ENCODE data around the gene HMCN1.

HMCN1 gene

DNA sequence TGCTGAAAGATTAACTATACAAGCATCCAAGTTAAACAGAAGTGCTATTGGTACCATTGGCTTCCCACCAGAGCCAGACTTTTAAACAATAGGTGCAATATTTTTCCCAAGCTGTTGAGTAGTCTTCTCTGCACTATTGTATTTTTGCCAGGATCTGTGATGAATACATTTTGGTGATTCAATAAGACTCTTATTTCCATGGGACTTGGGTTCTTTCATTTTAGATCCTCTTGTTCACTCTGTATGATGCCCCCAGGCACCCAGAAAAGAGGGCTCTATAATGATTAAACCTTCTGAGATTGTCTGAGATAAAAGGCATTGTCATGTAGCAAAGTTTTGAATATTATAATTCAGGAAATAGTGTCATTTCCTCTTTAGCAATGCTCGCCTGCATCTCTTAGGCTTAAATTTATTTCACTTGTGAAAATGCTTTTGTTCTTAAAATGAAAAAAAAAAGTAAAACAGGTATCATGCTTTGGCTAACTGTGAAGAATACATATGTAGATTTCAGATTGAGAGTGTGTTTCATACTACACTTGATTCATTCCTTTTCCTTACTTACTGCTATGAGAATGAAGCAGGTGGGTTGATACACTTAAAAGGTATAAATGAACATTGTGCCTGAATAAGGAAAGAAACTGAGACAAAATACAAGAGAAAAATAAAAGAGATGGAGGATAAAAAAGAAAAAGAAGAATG lies 275.0 kb downstream of the HMCN1 start:
- no peak for DNase-seq (ENCODE audit: low read depth in 1 of 2, low spot score in 1 of 2)

DNA sequence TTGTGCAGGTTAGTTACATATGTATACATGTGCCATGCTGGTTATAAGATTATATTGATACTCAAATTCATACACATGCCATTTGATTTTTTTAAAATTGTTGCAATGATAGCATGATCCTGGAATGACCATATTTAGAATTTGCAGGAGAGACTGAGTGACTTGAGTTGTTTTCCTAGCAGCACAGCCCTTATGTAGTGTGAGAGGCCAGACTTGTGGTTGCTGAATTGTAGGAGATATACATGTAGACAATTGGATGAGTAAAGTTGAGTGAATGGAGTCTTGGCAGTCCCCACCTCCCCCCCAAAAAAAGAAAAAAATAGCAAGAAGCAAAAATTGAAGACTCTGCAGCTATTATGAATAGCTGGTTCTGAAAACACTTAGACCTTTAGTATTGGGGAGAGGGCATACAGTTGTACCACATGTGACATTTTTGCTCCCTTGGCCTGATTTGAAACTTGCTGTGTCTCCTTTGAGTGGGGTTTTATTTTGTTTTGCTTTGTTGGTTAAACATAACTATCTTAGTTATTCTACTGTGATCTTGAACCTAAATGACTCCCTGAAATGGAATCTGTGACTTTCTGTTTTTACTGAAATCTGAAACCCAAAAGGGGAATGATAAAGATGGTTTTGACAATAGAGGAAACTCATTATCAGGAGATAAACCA lies 280.3 kb downstream of the HMCN1 start:
- DNase-seq (ENCODE audit: low read depth in 1 of 2, low spot score in 1 of 2), result no peak

DNA sequence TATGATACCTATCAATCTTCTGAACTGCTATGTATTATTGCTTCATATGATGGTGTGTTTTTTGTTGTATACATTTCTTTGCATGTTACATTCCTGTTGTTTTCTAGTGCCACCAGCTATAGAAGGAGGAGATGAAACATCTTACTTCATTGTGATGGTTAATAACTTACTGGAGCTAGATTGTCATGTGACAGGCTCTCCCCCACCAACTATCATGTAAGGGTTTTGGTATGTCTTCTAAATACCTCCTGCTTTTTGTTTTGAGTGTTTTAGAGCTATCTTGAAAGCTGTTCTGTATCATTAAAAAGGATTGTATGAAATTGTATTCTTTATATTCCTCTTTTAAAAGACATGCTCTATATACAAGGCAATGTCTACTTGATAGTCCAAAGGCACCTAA lies 282.7 kb downstream of the HMCN1 start:
- DNase-seq (ENCODE audit: low read depth in 1 of 2, low spot score in 1 of 2), result no peak

DNA sequence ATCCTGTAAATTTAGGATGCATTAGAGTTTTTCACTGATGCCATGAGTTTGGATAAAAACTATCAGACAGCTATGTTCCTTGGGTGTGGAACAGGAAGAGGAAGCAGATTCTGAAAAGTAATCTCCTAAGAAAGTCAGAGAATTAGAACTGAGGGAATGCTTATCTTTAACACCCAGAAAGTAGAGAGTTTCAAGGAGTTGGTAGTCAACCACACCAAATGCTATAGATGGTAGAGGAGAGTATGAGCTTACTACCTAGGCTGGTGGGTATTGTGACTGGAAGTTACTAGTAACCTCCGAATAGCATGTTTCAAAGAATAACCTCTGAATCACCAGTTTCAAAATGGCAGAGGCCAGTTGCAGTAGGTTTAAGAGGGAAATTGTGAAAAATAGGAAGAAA lies 288.0 kb downstream of the HMCN1 start:
- DNase-seq (ENCODE audit: low read depth in 1 of 2, low spot score in 1 of 2), result no peak

DNA sequence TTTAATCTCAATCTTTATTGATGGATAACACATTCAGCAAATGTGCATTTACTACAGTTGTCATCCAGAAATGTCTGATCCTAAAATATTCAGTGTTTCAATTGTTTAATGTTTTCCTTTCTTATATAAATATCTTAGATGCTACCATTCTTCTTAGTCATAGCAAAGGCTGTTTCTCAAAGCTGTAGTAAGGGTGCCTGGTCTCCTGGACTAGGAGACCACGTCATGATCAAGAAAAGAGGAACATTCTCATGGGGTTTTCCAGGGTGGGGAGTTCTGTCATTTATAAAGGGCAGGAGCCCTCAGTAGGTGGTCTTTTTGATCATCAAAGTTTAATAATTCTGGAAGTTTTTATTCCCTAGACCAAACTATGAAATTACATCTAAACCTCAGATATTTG lies 292.8 kb downstream of the HMCN1 start:
- no peak for DNase-seq (ENCODE audit: low read depth in 1 of 2, low spot score in 1 of 2)

DNA sequence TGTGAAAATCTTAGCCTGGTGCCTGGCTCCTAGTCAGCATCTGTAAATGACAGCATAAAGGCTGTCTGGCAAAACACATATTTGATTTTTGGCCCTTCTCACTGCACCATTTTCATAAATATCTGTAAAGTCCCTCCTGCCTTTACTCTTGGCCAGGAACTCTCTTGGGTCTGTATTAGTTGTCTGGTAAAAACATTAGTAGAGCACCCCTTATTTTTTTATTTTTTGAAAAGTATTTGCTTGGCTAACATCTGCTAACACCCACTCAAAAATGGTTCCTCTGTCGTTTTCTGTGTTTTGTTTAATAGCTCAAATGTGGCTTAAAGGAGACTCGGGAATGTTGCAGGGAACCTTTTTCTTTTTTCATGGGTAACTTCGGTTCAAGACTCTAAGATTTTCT lies 293.4 kb downstream of the HMCN1 start:
- no peak for DNase-seq (ENCODE audit: low read depth in 1 of 2, low spot score in 1 of 2)

DNA sequence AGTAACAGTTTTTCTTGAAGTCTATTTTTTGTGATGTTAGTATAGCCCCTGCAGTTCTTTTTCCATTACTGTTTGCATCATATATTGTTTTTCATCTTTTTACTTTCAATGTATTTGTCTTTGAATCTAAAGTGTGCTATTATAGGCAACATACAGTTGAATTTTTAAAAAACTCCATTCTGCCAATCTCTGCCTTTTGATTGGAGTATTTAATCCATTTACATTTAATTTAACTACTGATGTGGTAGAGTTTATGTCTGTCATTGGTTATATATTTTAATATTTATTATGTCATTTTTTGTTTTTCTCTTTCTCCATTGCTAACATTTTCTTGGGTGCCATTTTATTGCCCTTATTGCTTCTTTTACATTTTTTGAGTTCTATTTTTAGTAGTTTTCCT lies 296.3 kb downstream of the HMCN1 start:
- no peak for DNase-seq (ENCODE audit: low read depth in 1 of 2, low spot score in 1 of 2)

DNA sequence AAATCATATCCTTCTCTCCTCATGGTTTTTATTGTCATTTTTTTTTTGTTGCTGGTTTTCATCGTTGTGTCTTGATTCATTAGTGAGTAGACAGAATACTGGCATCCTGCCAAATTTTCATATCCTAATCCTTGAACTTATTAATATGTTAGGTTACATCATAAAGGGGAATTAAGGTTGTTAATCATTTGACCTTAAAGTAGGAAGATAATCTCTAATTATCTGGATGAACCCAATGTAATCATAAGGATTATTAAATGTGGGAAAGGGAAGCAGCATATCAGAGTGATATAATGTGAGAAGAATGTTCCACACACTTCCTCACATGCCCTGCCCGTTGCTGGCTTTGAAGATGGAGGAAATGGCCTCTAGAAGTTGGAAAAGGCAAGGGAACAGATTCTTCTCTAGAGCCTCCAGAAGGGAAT lies 299.7 kb downstream of the HMCN1 start:
- DNase-seq (ENCODE audit: low read depth in 1 of 2, low spot score in 1 of 2), result no peak

DNA sequence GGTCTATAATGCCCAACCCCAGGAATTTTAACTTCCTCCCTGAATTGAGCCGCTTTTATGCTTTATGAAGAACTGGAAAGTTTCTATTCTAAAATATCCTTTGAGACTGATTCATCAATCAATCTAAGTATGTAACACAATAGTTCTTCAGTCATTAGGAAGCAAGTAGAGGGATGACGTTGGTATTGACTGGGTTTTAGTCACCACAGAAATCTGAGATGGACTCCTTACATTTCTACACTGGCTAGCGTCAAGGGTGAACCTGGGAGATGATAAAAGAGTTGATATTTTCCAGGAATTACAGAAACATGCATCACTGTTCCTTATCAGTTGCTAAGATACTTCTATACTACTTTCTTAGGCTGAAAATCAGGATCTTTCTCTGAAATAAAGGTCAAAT lies 308.0 kb downstream of the HMCN1 start:
- DNase-seq (ENCODE audit: low read depth in 1 of 2, low spot score in 1 of 2), result no peak

DNA sequence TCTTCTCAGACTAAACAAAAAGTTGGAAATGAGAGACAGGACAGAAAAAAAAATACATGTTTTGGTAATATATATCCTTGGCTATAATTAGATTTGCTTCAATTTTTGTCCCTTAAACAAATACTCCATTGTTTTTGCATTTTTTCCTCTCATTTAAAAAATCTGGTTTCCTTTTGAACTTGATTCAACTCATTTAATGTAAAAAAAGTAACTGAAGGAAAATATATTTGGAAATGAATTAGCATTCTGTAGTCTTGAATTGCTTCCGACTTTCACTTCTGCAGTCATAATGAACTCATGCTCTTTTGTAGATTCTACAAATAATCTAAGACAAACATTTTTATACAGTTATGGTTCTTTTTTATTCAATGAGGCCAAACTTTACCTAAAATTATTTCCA lies 309.1 kb downstream of the HMCN1 start:
- no peak for DNase-seq (ENCODE audit: low read depth in 1 of 2, low spot score in 1 of 2)

DNA sequence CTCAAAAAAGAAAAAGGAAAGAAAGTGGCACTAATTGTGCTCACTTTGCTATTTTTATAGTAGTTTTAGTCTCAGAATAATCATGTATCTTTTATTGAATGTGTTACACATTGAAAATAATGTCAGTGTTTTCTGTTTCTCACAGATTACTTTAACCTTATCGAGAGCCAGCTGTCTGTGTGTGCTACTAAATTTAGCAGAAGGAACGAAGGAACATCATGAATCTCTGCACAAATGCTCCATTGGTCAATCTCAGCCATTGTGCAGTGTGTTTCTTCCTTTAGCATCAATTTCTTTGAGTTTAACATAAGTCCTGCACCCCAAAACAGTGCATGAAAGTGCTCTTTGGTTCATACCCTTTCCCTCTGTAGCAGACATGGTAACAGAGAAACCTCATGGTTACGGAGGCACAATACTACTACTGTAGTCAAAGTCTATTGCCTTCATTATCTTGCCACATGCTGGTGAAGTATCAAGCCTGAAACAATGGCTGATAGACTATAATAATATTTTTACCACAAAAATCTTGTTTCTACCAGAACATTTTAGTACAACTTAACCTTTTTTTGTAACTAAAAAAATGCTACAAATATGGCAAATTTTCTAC lies 310.0 kb downstream of the HMCN1 start:
- no peak for DNase-seq (ENCODE audit: low read depth in 1 of 2, low spot score in 1 of 2)

DNA sequence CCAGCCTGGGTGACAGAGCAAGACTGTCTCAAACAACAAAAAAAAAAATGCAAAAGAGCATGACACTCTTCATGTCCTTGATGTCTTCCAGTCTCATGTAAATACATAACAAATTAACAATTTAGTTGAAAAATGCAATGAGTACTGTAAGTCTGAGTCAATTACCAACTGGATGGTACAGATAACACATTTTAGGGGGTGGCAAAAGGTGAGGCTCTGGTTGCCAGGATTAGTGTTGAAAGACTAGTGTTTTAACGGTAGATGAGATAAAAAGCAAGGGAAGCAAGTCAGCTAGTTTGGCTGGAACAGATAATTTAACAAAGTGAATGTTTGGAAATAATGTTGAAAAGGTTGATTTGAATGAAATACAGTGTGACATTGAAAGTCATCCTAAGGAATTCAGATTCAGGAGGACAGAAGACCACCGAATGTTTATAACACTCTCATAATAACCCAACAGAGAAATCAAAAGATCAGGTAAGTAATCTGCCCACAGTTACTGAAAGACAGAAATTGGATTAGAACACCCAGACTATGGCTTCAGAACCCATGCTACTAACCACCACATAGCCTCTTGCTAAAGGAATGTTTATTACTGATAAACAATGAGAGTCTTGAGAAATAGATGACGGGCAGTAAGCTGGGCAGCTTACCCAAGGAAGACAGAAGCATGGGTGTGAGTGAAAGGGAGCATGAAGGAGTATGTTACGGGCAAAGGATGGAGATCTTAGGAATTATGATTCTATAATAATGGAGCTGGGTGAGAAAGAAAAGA lies 312.4 kb downstream of the HMCN1 start:
- no peak for DNase-seq (ENCODE audit: low read depth in 1 of 2, low spot score in 1 of 2)

DNA sequence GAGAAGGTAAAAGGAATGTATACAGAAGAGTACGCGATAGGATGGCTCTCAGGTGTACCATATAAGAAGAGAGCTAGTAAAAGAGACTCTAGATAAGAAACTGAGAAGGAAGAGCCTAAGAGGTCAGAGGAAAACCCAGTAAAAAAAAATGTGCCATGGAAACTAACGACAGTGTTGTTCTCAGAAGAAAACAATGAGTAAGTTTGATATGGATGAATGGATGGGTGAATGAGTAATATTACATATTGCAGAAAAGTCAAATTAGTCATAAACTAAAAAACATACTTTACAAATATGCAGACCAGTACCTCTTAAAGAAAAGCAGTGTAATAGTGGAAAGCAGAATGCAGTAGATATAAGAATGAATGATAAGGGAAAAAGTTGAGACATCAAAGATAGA lies 316.2 kb downstream of the HMCN1 start:
- DNase-seq (ENCODE audit: low read depth in 1 of 2, low spot score in 1 of 2), result no peak

DNA sequence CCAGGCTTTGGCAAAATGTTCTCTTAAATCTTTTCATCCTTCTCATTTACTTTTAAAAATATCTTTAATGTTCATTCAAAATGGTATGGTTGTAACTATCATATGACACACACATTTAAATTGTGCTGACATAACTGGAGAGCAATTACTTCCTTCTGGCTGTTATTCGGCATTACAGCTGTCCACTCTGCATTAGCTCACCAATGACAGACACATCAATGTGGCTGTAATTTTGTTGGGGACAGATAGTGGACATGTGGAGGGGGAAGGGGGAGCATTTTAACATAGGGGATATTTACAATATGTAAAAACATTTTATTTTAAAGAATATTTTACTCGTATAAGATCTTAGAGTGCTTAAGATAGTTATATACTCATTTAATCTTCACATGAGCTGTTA lies 319.8 kb downstream of the HMCN1 start:
- DNase-seq (ENCODE audit: low read depth in 1 of 2, low spot score in 1 of 2), result no peak

DNA sequence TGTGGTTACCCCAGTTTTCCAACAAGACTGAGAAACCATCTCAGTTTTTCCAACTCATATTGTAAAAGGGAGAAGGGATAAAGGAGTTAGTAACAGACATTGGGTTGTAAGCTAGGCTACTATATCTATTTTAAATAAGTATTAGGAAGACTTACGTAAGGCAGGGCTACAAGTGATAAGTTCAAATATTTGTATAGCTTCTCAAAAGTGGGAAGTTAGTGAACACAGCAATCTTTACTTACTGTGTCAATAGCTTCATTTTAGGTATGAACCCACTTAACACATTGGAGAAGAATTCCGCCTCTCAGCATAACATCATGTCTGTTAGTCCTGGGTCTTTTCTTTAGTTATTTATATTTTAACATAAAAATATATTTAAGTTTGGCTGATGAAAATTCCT lies 320.7 kb downstream of the HMCN1 start:
- DNase-seq (ENCODE audit: low read depth in 1 of 2, low spot score in 1 of 2), result no peak

DNA sequence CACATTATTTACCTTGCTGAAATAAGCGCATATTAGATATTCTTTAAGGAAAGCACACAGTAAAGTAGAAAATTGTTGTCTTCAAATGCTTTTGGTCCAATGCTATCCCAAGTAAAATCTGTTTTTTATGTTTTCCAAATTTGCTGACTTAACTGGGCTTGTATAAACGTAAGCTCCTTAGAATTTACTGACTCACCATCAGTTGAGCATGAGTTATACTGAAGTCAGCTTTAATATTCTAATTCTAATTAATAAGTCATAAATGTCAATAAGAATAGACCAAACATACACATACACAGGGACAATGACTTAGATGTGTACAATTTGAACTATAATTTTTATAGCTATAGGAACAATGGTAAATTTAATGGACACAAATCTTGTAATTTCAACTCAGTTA lies 321.7 kb downstream of the HMCN1 start:
- no peak for DNase-seq (ENCODE audit: low read depth in 1 of 2, low spot score in 1 of 2)

DNA sequence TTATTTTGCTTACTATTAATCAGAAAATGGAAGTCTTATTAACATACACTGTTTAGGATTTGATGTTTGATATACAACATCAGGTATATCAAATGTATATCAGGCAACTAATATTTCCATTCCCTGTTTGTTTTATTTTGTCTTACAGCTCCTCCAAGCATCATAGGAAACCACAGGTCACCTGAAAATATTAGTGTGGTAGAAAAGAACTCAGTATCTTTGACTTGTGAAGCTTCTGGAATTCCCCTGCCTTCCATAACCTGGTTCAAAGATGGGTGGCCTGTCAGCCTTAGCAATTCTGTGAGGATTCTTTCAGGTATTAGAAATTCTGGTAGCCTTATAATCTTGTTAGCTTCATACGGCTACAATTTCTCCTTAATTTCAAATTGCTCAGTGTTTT lies 322.9 kb downstream of the HMCN1 start:
- DNase-seq (ENCODE audit: low read depth in 1 of 2, low spot score in 1 of 2), result no peak

DNA sequence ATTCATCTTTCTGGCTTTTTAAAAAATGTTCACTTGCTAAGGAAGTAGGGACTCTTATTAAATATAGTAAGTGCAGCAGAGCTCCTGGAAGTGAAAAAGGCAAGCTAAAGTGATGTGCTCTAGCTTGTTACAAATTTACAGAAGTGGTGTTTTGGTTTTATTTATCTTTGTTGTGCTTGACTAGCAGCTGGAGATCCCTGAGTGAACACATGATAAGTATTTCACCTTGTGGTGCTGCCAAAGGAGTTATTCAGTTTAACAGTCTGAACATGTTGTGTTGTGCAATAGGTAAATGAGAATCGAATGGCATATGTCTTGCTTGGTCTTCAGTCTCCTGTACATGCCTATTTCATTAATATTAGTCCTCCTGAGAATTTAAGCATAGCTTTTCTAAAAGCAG lies 325.1 kb downstream of the HMCN1 start:
- DNase-seq (ENCODE audit: low read depth in 1 of 2, low spot score in 1 of 2), result no peak

DNA sequence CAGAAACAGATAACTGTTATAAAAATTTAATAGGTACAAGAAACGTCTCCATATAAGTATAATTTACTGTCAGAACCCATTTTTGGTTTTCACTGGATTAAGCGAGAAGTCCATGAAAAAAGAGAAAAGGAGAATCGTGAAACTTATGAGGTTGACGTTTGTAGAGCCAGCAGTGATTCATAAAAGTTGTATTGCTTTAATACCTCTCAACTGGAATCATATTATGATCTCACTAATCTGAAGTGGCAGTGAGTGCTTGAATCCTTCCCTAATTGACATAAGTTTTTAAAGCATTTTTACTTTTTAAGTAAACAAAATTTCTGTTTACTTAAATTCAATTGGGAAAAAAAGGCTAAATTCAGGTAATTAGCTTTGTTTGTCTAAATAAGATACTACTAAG lies 325.6 kb downstream of the HMCN1 start:
- DNase-seq (ENCODE audit: low read depth in 1 of 2, low spot score in 1 of 2), result no peak

DNA sequence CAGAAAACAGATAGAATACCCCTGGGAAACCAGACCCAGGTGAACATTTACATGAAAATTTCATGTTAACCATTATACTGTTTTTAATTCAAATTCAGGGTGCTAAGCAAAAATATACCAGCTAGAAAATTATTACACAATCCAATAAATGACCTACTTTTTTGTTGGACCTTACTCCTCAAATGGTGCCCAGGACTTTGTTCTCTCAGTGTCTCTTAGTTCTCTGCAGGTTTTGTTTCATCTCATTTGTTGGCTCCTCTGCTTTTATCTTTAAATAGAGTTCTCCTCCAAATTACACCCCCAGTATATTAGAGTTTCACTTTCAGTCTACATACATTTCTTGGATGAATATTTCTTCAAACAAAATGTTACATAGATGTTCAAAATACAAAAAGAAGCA lies 326.0 kb downstream of the HMCN1 start:
- DNase-seq (ENCODE audit: low read depth in 1 of 2, low spot score in 1 of 2), result no peak

DNA sequence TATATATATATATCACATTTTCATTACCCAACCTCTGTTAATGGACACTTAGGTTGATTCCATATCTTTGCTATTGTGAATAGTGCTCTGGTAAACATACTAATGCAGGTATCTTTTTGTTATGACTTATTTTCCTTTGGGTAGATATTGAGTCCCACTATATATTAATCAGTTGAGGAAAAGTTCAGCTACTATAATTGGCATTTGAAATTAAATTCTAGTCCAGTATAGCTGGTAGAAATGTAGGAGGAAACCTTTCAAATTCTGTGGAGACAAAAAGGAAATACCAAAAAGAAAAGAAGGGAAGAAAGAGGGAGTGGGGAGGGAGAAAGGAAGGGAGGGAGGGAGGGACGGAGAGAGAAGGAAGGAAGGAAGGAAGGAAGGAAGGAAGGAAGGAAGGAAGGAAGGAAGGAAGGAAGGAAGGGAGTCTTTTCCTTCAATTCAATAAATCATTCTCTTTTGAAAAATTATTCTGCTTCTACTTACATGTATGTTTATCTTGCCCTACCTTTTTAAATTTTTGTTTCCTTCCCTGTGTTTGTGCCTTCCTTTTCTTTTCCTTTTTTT lies 329.0 kb downstream of the HMCN1 start:
- no peak for DNase-seq (ENCODE audit: low read depth in 1 of 2, low spot score in 1 of 2)

DNA sequence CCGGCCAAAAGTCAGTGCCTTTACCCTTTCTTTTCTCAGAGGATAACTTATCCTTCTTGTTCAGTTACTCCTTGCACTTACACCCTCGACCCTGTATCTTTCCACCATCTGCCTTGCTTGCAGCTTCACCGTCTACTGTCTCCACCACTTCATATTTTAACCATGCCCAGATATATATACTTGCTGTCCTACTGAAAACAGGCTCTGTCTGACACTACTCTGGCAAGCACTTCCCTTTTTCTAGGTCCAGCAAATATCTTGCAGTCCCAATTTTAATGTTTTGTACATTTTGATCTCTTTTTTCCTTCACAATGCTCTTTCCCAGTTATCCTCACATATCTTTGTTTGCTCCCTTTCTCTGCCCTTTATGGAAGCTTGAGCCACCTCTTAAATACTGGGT lies 332.2 kb downstream of the HMCN1 start:
- DNase-seq (ENCODE audit: low read depth in 1 of 2, low spot score in 1 of 2), result no peak
